K562 (cell line): ENCODE measurements around the gene LY6G5B. TPM values are rescaled to one million over a fixed set of nuclear protein-coding genes. Genes with fewer than 3 reads are reported as not detected.

ENCODE experiments used
- CBX8 ChIP-seq: fragments of 200-600 bp; sonication (generic); IDR thresholded peaks from 2 replicates; pipeline ENCODE4 v1.6.1; 2012; ENCODE audit warnings: borderline replicate concordance, mixed run types, low read depth, mild to moderate bottlenecking, moderate library complexity, mixed read lengths, low read length, control low read depth, inconsistent platforms; ENCODE audit not compliant: poor library complexity, severe bottlenecking; ENCODE audit errors: extremely low read depth
- CTCF ChIP-seq, 3 experiments: IDR thresholded peaks in 2 of 3; conservative IDR thresholded peaks in 1 of 3; 2 replicates each; pipeline ENCODE4 v1.5.1; 2011 to 2012; ENCODE audit warnings: low read length in 3 of 3, mild to moderate bottlenecking in 3 of 3, control low read depth in 2 of 3, improper control_type of control experiment in 1 of 3, inconsistent platforms in 1 of 3, low read depth in 1 of 3, mixed read lengths in 1 of 3, moderate library complexity in 1 of 3; ENCODE audit not compliant: insufficient read depth in 2 of 3
- FUS ChIP-seq: fragments of 200-400 bp; formaldehyde crosslinking; optimal IDR thresholded peaks from 2 replicates; pipeline ENCODE3; 2017; ENCODE audit warnings: low read depth, low read length
- HDAC3 ChIP-seq: fragments of 450-650 bp; IDR thresholded peaks from 2 replicates; pipeline ENCODE4 v1.6.1; 2018; ENCODE audit warnings: borderline replicate concordance, mild to moderate bottlenecking, moderate library complexity; ENCODE audit not compliant: partially characterized antibody
- JUN ChIP-seq, 2 experiments: sonication (generic) in 1 of 2; formaldehyde crosslinking in 1 of 2; IDR thresholded peaks; 2 replicates each; pipeline versions ENCODE4 v1.6.1 to v1.8.0; 2012 to 2022; ENCODE audit warnings: borderline replicate concordance in 2 of 2, mild to moderate bottlenecking in 2 of 2, improper control_type of control experiment in 1 of 2, low read depth in 1 of 2, low read length in 1 of 2, missing genetic modification reagents in 1 of 2
- L3MBTL2 ChIP-seq: fragments of 450-650 bp; IDR thresholded peaks from 2 replicates; pipeline ENCODE4 v1.6.1; 2016; ENCODE audit warnings: mild to moderate bottlenecking, moderate library complexity
- MCM5 ChIP-seq: fragments of 450-650 bp; IDR thresholded peaks from 2 replicates; pipeline ENCODE4 v1.6.1; 2016; ENCODE audit warnings: low read depth
- MED1 ChIP-seq: sonication (generic); formaldehyde crosslinking; IDR thresholded peaks from 2 replicates; pipeline ENCODE4 v1.8.1; 2023; ENCODE audit warnings: missing genetic modification reagents, borderline replicate concordance
- MTA1 ChIP-seq: fragments of 450-650 bp; IDR thresholded peaks from 2 replicates; pipeline ENCODE4 v1.6.1; 2017; ENCODE audit warnings: borderline replicate concordance
- STAG1 ChIP-seq: sonication (generic); formaldehyde crosslinking; IDR thresholded peaks from 2 replicates; pipeline ENCODE4 v1.5.0; 2020; ENCODE audit warnings: missing genetic modification reagents, borderline replicate concordance
- TBP ChIP-seq: optimal IDR thresholded peaks from 2 replicates; pipeline ENCODE3; 2011; ENCODE audit warnings: low read depth, low read length, improper control_type of control experiment
- TEAD1 ChIP-seq, 2 experiments: fragments of 450-650 bp in 1 of 2; sonication (generic) in 1 of 2; formaldehyde crosslinking; IDR thresholded peaks; 2 replicates each; pipeline versions ENCODE4 v1.4.0 to v1.8.0; 2020 to 2022; ENCODE audit warnings: mild to moderate bottlenecking in 2 of 2, missing genetic modification reagents in 1 of 2
- ZBTB17 ChIP-seq: fragments of 450-650 bp; formaldehyde crosslinking; IDR thresholded peaks from 2 replicates; pipeline ENCODE4 v1.4.0; 2020; ENCODE audit warnings: mild to moderate bottlenecking
- ZNF436 ChIP-seq: fragments of 250-450, 450-650 bp; sonication (Bioruptor Pico); formaldehyde crosslinking; IDR thresholded peaks from 2 replicates; pipeline ENCODE4 v1.7.0; 2020; ENCODE audit warnings: mild to moderate bottlenecking
- ZNF586 ChIP-seq: fragments of 450-650 bp; formaldehyde crosslinking; conservative IDR thresholded peaks from 2 replicates; pipeline ENCODE4 v1.4.0; 2020; ENCODE audit warnings: mild to moderate bottlenecking, moderate library complexity
- ZSCAN32 ChIP-seq: fragments of 450-650 bp; formaldehyde crosslinking; IDR thresholded peaks from 2 replicates; pipeline ENCODE4 v1.4.0; 2020; ENCODE audit warnings: mild to moderate bottlenecking, moderate library complexity
- polyA plus RNA-seq, 8 experiments: library from polyadenylated mRNA; depleted of rRNA in 4 of 8; stranded (reverse) in 5 of 8; unstranded in 3 of 8; fragments of >200 nt; fragmentation: Nextera tagmentation in 2 of 8; fragmentation: Illumina TruSeq in 1 of 8; extraction: Ambion mirVana in 2 of 8; extraction: Trizol in 1 of 8; gene quantifications; 2 replicates each; pipeline versions ENCODE4 v1.2.1 to v1.2.3, GENCODE V29; 2011 to 2014; ENCODE audit warnings: inconsistent platforms in 1 of 8, missing spikeins in 1 of 8
- total RNA-seq, 7 experiments: library from RNA; depleted of rRNA in 6 of 7; stranded (reverse); fragments of >200 nt in 6 of 7; fragmentation: Illumina TruSeq in 2 of 7; extraction: Trizol in 2 of 7; gene quantifications; 2 replicates each; pipeline versions ENCODE4 v1.2.1 to v1.2.3, GENCODE V29; 2011 to 2021; ENCODE audit warnings: low replicate concordance in 1 of 7
- TF ChIP-seq, protein P1 (sequence below): fragments of 450-650 bp; IDR thresholded peaks from 2 replicates; pipeline ENCODE4 v1.6.1; 2016; ENCODE audit warnings: low read depth

Gene LY6G5B
- total and polyA plus RNA-seq, 9 of the 15 experiments (the other 6 are each of a cell fraction or from before 2014, with no cell fraction given) = 6.0 to 27.0 (median 7.5) TPM

DNA sequence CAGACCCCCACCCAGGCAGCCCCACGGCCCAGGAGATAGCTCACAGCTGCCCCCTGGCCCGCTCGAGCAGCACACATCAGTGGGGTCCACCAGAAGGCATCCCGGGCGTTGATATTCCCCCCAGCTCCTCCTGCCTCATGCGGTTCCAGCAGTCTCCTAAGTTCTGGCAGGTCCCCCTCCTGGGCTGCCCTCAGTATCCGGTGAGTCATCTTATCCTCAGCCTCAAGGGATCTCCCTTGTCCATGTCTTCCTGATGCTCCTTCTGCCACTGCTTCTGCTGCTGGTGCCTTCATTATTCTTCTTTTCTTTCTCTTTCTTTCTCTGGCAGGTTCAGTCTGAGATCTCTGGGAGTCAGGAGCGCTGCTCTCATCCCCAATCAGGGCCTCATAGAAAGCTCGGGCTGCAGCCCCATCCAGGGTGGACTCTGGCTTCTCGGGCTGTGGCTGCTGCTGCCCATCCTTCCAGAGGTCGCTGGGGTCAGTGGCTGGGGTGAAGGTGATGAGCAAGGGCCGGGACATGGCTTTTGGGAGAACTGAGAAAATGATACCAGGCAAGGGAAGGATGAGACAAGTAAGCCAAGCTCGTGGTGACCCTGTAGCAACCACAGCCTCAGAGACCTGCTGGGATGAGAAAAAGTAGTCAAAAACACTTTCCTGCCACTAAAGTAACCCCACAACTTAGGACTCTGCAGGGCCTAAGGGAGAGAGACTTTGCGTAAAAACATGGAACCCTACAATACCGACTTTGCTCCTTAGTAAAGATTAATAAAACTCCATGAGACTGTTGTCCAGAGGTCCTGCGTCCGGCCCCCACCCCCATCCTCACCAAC, 5.6 kb upstream of the LY6G5B start (continued):
- TF ChIP-seq, protein P1, sequence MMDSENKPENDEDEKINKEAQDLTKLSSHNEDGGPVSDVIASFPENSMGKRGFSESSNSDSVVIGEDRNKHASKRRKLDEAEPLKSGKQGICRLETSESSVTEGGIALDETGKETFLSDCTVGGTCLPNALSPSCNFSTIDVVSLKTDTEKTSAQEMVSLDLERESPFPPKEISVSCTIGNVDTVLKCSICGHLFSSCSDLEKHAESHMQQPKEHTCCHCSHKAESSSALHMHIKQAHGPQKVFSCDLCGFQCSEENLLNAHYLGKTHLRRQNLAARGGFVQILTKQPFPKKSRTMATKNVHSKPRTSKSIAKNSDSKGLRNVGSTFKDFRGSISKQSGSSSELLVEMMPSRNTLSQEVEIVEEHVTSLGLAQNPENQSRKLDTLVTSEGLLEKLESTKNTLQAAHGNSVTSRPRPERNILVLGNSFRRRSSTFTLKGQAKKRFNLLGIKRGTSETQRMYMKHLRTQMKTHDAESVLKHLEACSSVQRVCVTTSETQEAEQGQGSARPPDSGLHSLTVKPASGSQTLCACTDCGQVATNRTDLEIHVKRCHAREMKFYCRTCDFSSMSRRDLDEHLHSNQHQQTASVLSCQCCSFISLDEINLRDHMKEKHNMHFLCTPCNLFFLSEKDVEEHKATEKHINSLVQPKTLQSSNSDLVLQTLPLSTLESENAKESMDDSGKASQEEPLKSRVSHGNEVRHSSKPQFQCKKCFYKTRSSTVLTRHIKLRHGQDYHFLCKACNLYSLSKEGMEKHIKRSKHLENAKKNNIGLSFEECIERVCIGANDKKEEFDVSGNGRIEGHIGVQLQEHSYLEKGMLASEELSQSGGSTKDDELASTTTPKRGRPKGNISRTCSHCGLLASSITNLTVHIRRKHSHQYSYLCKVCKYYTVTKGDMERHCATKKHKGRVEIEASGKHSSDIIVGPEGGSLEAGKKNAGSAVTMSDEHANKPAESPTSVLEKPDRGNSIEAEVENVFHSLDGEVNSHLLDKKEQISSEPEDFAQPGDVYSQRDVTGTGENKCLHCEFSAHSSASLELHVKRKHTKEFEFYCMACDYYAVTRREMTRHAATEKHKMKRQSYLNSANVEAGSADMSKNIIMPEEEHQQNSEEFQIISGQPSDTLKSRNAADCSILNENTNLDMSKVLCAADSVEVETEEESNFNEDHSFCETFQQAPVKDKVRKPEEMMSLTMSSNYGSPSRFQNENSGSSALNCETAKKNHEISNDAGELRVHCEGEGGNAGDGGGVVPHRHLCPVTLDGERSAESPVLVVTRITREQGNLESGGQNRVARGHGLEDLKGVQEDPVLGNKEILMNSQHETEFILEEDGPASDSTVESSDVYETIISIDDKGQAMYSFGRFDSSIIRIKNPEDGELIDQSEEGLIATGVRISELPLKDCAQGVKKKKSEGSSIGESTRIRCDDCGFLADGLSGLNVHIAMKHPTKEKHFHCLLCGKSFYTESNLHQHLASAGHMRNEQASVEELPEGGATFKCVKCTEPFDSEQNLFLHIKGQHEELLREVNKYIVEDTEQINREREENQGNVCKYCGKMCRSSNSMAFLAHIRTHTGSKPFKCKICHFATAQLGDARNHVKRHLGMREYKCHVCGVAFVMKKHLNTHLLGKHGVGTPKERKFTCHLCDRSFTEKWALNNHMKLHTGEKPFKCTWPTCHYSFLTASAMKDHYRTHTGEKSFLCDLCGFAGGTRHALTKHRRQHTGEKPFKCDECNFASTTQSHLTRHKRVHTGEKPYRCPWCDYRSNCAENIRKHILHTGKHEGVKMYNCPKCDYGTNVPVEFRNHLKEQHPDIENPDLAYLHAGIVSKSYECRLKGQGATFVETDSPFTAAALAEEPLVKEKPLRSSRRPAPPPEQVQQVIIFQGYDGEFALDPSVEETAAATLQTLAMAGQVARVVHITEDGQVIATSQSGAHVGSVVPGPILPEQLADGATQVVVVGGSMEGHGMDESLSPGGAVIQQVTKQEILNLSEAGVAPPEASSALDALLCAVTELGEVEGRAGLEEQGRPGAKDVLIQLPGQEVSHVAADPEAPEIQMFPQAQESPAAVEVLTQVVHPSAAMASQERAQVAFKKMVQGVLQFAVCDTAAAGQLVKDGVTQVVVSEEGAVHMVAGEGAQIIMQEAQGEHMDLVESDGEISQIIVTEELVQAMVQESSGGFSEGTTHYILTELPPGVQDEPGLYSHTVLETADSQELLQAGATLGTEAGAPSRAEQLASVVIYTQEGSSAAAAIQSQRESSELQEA = no peak
- TF ChIP-seq CTCF (IDR thresholded peaks at IDR 0.05 in 2 of 3, conservative IDR thresholded peaks at IDR 0.05 in 1 of 3; ENCODE audit: insufficient read depth in 2 of 3, low read depth in 1 of 3, low read length in 3 of 3) = peak in 1 of 3 experiments; percentile 42; a peak in 2 of 6 replicates
- TF ChIP-seq ZSCAN32 (CRISPR knock-in tag) = peak; percentile 41
- TF ChIP-seq CBX8 = no peak
- no peak for TF ChIP-seq HDAC3
- no peak for TF ChIP-seq ZNF436 (CRISPR knock-in tag)
- no peak for TF ChIP-seq FUS
- 0 out of 2 replicates have a peak, but pooled peaks have one; percentile 25 for TF ChIP-seq MTA1
- no peak for TF ChIP-seq ZNF586 (CRISPR knock-in tag)
- TF ChIP-seq TEAD1 (CRISPR knock-in tag; IDR thresholded peaks at IDR 0.05) = no peak; a peak in 1 of 4 replicates
- 0 out of 2 replicates have a peak, but pooled peaks have one; percentile 41 for TF ChIP-seq ZBTB17
- no peak for TF ChIP-seq MCM5
- TF ChIP-seq JUN (IDR thresholded peaks at IDR 0.05; ENCODE audit: borderline replicate concordance, low read depth, low read length) = peak; percentile 99
- peak; percentile 73; the same call in 1 of the 2 replicates for TF ChIP-seq JUN (CRISPR knock-in tag; IDR thresholded peaks at IDR 0.05; ENCODE audit: borderline replicate concordance)
- peak; percentile 73 for TF ChIP-seq L3MBTL2
- TF ChIP-seq MED1 (CRISPR knock-in tag) = no peak
- TF ChIP-seq TBP = peak; percentile 36
- TF ChIP-seq STAG1 (CRISPR knock-in tag) = no peak
